HG03045 (cell line): ENCODE measurements around the gene DUSP14.

Experiments
- ATAC-seq: cut with Tn5 transposase; IDR thresholded peaks from one replicate; pipeline ENCODE4 v1.9.1; 2021; ENCODE audit warnings: mild to moderate bottlenecking, moderate library complexity; ENCODE audit not compliant: unreplicated experiment

Gene DUSP14

GRCh38 chr17:37512442-37513068 lies 22.9 kb downstream of the DUSP14 start:
- no peak for ATAC-seq

- no peak for ATAC-seq
These were observed 24.0 kb downstream of the DUSP14 start for GRCh38 chr17:37513711-37514110.

GRCh38 chr17:37516127-37516571 lies 26.5 kb downstream of the DUSP14 start:
- no peak for ATAC-seq

GRCh38 chr17:37517881-37518280 lies 28.2 kb downstream of the DUSP14 start:
- ATAC-seq: no peak

GRCh38 chr17:37518826-37519225 lies 29.1 kb downstream of the DUSP14 start:
- ATAC-seq: no peak

GRCh38 chr17:37519251-37519985 lies 29.7 kb downstream of the DUSP14 start:
- ATAC-seq: no peak

GRCh38 chr17:37520174-37520573 lies 30.5 kb downstream of the DUSP14 start:
- ATAC-seq: no peak

GRCh38 chr17:37521821-37522220 lies 32.1 kb downstream of the DUSP14 start:
- no peak for ATAC-seq

- ATAC-seq: no peak
These were observed 34.1 kb downstream of the DUSP14 start for GRCh38 chr17:37523715-37524219.

- no peak for ATAC-seq
These were observed 37.7 kb downstream of the DUSP14 start for GRCh38 chr17:37527249-37527851.

GRCh38 chr17:37530420-37530819 lies 40.7 kb downstream of the DUSP14 start:
- no peak for ATAC-seq

GRCh38 chr17:37532756-37533155 lies 43.1 kb downstream of the DUSP14 start:
- no peak for ATAC-seq

- no peak for ATAC-seq
These were observed 46.2 kb downstream of the DUSP14 start for GRCh38 chr17:37535906-37536305.

GRCh38 chr17:37538981-37539659 lies 49.4 kb downstream of the DUSP14 start:
- ATAC-seq: no peak

- ATAC-seq: no peak
These were observed 52.4 kb downstream of the DUSP14 start for GRCh38 chr17:37541880-37542660.

- no peak for ATAC-seq
These were observed 54.0 kb downstream of the DUSP14 start for GRCh38 chr17:37543637-37544052.

- ATAC-seq: no peak
These were observed 55.8 kb downstream of the DUSP14 start for GRCh38 chr17:37545486-37545885.

- ATAC-seq: no peak
These were observed 56.6 kb downstream of the DUSP14 start for GRCh38 chr17:37546302-37546701.

- no peak for ATAC-seq
These were observed 58.3 kb downstream of the DUSP14 start for GRCh38 chr17:37547986-37548385.

GRCh38 chr17:37551788-37552187 lies 62.1 kb downstream of the DUSP14 start:
- no peak for ATAC-seq
